NT2/D1 (cell line): ENCODE measurements around the gene TNFRSF1A.
A peak's percentile ranks its signal among the peaks of the same experiment; 100 is the strongest.

Experiments used
- DNase-seq: peaks from one replicate; pipeline ENCODE4 v3.0.0-alpha.2; 2011; ENCODE audit warnings: low read depth, low spot score
- H3K27me3 ChIP-seq: 2 replicates; pipeline ENCODE4 v1.6.0; 2011; ENCODE audit warnings: mild to moderate bottlenecking; ENCODE audit not compliant: insufficient read length, insufficient read depth
- H3K36me3 ChIP-seq: 2 replicates; pipeline ENCODE4 v1.6.1; 2011; ENCODE audit warnings: mild to moderate bottlenecking, low read length, mixed read lengths; ENCODE audit not compliant: insufficient read depth, insufficient read length
- H3K4me1 ChIP-seq: 2 replicates; pipeline ENCODE4 v1.5.1; 2011; ENCODE audit not compliant: insufficient read depth, insufficient read length
- H3K4me3 ChIP-seq: 2 replicates; pipeline ENCODE4 v1.5.1; 2011; ENCODE audit warnings: low read depth; ENCODE audit not compliant: insufficient read length
- H3K9ac ChIP-seq: 2 replicates; pipeline ENCODE4 v1.6.0; 2011; ENCODE audit warnings: low read depth; ENCODE audit not compliant: insufficient read length
- H3K9me3 ChIP-seq: 2 replicates; pipeline ENCODE4 v1.5.1; 2011; ENCODE audit warnings: mild to moderate bottlenecking, low read length; ENCODE audit not compliant: insufficient read depth
- SUZ12 ChIP-seq: IDR thresholded peaks from 2 replicates; pipeline ENCODE4 v1.6.1; 2011; ENCODE audit not compliant: insufficient read length, insufficient read depth; ENCODE audit errors: extremely low read depth
- YY1 ChIP-seq: IDR thresholded peaks from 2 replicates; pipeline ENCODE4 v1.6.1; 2011; ENCODE audit not compliant: insufficient read length, insufficient read depth
- ZNF274 ChIP-seq: IDR thresholded peaks from 2 replicates; pipeline ENCODE4 v1.6.1; 2011; ENCODE audit warnings: mild to moderate bottlenecking, low read depth, low read length

The TNFRSF1A gene

DNA sequence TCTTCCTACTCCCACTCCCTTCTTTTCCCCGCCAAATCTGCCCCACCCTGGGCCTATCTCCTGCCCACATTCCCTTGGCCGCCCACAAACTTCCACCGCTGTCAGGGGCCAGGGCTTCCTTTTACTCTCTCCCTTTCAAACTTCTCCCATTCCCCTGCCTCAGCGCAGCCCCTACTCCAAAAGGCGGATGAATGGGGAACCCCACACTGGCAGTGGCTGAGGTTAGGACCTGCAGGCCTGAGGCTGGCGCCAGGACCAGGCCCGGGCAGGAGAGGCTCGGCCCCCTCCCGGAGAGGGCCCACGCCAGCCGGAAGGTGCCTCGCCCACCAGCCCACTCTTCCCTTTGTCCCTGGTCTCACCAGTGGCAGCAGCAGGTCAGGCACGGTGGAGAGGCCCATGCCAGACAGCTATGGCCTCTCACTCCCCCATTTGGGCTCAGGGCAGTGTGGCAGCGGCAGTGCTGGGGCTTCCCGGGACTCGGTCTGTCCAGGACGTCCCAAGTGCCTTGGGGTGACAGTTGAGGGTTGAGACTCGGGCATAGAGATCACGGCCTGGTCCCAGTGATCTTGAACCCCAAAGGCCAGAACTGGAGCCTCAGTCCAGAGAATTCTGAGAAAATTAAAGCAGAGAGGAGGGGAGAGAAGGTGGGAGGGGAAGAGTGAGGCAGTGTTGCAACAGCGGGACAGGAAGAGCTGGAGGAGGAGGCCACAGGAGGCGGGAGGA, at the start of gene TNFRSF1A:
TNFRSF1A (minus strand) TSS at position 660 of the 723 bp plus-strand sequence; CDS start at position 398, 262 bp downstream.
- peak; percentile 88 for DNase-seq
- Histone ChIP-seq H3K4me1 (peaks cover 46% of the 10 kb centered on the region), H3K9ac (peak within 1 kb of the TSS; percentile 98), H3K27me3 (no peaks in the 10 kb centered on the region), H3K36me3 (peaks cover 35% of the 10 kb centered on the region), H3K4me3 (peak within 1 kb of the TSS; percentile 93), H3K9me3 (no peaks in the 10 kb centered on the region)
- TF ChIP-seq YY1 (no peak), ZNF274 (no peak), SUZ12 (no peak)

DNA sequence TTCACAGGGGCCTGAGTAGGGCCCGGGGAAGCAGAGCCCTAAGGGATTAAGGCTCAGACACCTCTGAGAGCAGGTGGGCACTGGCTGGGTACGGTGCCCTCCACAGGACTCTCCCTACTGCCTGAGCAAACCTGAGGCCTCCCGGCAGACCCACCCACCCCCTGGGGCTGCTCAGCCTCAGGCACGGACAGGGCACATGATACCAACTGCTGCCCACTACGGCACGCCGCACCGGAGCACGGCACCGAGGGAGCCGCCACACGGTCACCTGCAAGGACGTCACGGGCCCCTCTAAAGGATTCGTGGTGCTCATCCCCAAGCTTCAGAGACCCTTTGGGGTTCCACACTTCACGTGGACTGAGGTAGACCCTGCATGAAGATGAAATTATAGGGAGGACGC, 49.1 kb upstream of the TNFRSF1A start:
- Histone ChIP-seq H3K27me3 (no peaks in the 10 kb centered on the region), H3K9ac (no peak overlapping the region), H3K4me1 (peaks cover 20% of the 10 kb centered on the region), H3K36me3 (no peaks in the 10 kb centered on the region), H3K9me3 (no peaks in the 10 kb centered on the region), H3K4me3 (no peak overlapping the region)
- no peak for DNase-seq
- TF ChIP-seq SUZ12 = no peak
- TF ChIP-seq YY1 = no peak
- no peak for TF ChIP-seq ZNF274

DNA sequence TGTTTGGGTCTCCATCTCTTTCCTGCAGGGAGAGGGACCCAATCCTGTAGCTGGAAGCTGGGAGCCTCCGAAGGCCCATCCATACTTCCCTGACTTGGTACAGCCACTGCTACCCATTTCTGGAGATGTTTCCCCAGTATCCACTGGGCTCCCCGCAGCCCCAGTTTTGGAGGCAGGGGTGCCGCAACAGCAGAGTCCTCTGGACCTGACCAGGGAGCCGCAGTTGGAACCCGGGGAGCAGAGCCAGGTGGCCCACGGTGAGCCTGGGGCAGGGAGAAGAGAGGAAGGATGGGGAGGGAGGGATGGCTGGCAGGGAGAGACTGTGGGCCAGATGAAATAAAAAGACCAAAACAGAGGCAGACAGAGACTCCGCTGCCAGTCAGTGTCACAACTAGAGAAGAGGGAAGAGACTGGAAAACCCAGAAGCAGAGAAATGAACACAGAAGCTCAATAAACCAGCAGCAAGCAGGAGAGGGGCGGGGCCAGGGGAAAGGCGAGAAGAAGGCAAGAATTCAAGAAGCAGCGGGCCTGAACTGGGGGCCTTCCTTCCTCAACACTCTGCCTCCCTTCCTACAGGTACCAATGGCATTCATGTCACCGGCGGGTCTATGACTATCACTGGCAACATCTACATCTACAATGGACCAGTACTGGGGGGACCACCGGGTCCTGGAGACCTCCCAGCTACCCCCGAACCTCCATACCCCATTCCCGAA, 48.4 kb upstream of the TNFRSF1A start:
- Histone ChIP-seq H3K9ac (no peak overlapping the region), H3K27me3 (no peaks in the 10 kb centered on the region), H3K4me3 (no peak overlapping the region), H3K36me3 (no peaks in the 10 kb centered on the region), H3K9me3 (no peaks in the 10 kb centered on the region), H3K4me1 (peaks cover 15% of the 10 kb centered on the region)
- TF ChIP-seq YY1 (no peak), ZNF274 (no peak), SUZ12 (no peak)
- DNase-seq = no peak

DNA sequence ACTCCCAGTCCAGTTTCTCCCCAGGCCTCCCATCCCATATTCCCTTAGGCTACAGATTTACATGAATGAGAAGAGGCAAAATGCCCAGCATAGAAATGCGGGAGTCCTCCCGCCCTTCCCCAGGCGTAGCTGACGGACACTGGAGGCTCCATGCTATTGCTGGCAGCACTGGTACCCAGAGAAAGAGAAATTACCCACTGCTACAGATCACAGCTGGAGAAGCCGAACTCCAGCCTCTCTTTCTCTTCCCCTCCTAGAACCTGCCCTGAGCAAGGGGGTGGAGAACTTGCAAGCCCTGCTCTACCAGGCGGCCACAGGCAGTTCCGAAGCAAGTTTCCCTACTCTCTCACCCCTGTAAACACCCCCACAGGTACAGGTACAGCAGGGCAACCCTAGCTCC, 45.7 kb upstream of the TNFRSF1A start:
- no peaks in the 10 kb centered on the region for H3K36me3 ChIP-seq

DNA sequence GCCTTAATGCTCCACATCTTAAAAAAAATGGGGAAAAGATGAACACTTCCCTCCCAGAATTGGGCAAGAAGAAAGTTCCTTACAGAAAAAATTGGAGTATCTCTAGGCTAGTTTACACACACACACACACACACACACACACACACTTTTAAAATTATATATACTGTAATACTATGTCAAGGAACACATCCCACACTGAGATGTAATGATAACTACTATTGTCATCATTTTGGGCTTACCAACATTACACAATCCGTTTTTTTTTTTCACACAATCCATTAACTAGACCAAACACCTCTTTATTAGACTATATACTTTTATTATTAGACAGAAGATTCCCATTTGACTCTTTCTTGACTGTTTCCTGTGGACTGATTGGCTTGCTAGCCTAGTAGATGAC, 44.6 kb upstream of the TNFRSF1A start:
- H3K4me3 ChIP-seq = no peak overlapping the region

More for the DNA sequence above, 45.7 kb upstream of the TNFRSF1A start:
- Histone ChIP-seq H3K4me1 (peaks cover 39% of the 10 kb centered on the region), H3K4me3 (no peak overlapping the region), H3K27me3 (peaks cover 21% of the 10 kb centered on the region), H3K9me3 (no peaks in the 10 kb centered on the region), H3K9ac (peak overlapping the region; percentile 63)
- TF ChIP-seq YY1 (no peak), SUZ12 (no peak), ZNF274 (no peak)
- DNase-seq = no peak

DNA sequence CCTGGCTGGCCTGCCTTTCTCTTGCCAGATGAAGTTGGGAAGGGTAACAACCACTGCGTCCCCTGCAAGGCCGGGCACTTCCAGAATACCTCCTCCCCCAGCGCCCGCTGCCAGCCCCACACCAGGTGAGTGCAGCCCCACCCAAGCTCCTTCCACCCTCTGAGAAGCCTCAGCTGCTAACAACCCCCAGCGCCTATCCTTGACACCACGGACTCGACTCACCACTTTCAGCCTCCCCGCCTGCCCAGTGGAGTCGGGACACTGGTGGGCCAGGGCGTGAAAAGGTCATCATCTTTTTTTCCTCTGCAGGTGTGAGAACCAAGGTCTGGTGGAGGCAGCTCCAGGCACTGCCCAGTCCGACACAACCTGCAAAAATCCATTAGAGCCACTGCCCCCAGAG, 44.2 kb upstream of the TNFRSF1A start:
- no peaks in the 10 kb centered on the region for H3K36me3 ChIP-seq
- H3K4me1 ChIP-seq = peaks cover 41% of the 10 kb centered on the region
- no peak for DNase-seq
- peaks cover 22% of the 10 kb centered on the region for H3K27me3 ChIP-seq
- H3K4me3 ChIP-seq = no peak overlapping the region
- H3K9me3 ChIP-seq = no peaks in the 10 kb centered on the region
- TF ChIP-seq YY1 = no peak
- no peak for TF ChIP-seq SUZ12
- no peak for TF ChIP-seq ZNF274
- no peak overlapping the region for H3K9ac ChIP-seq

More for the DNA sequence above, 44.6 kb upstream of the TNFRSF1A start:
- peaks cover 22% of the 10 kb centered on the region for H3K27me3 ChIP-seq
- H3K9me3 ChIP-seq = no peaks in the 10 kb centered on the region
- no peaks in the 10 kb centered on the region for H3K36me3 ChIP-seq
- no peak overlapping the region for H3K9ac ChIP-seq
- no peak for DNase-seq
- peaks cover 41% of the 10 kb centered on the region for H3K4me1 ChIP-seq
- TF ChIP-seq SUZ12 = no peak
- no peak for TF ChIP-seq ZNF274
- no peak for TF ChIP-seq YY1
